HG03439 (cell line): ENCODE data around the gene C2orf92.
A peak's percentile ranks its signal among the peaks of the same experiment; 100 is the strongest.
"Not testable (repeated sequence)": the region's sequence is repeated elsewhere in the genome, so short reads cannot be mapped to it uniquely, and the experiment has no call there.

Experiments
- ATAC-seq: cut with Tn5 transposase; IDR thresholded peaks from one replicate; pipeline ENCODE4 v1.9.1; 2021; ENCODE audit warnings: mild to moderate bottlenecking, moderate library complexity; ENCODE audit not compliant: unreplicated experiment

The C2orf92 gene

GRCh38 chr2:97659256-97660043, 10.1 kb upstream of the C2orf92 start:
- no peak for ATAC-seq

DNA sequence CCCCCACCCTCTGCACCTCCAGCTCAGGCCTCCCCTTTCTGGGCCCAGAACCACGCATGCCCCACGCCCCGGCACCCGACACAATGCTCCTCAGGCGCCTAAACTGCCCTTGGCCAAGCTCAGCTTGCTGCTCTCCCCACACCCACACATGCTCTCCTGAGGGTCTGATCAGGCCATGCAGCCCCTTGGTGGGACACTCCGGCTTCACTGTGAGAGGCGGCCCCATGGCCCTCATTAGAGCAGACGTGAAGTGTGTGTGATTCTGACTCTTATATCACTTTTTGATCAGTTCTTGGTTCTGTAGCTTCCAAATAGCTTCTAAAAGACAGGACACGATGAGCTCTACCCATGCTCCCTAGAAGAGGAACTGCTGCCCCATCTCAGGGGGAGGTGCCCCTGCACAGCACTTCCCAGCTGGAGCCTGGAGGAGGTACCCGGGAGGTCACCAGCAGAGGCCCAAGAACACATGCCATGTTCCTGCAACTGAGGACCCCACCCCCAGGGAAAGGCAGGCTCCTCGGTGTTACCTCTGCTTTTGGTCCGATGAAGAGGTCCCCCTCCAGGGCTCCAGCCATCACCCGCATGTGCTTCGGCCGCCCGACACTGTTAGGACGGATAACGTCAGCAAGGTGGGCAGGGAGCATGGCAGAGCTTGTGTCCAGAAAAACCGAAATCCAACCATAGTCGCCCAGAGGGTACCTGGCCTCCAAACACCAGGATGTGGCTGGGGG, 9.3 kb upstream of the C2orf92 start:
- ATAC-seq = no peak

DNA sequence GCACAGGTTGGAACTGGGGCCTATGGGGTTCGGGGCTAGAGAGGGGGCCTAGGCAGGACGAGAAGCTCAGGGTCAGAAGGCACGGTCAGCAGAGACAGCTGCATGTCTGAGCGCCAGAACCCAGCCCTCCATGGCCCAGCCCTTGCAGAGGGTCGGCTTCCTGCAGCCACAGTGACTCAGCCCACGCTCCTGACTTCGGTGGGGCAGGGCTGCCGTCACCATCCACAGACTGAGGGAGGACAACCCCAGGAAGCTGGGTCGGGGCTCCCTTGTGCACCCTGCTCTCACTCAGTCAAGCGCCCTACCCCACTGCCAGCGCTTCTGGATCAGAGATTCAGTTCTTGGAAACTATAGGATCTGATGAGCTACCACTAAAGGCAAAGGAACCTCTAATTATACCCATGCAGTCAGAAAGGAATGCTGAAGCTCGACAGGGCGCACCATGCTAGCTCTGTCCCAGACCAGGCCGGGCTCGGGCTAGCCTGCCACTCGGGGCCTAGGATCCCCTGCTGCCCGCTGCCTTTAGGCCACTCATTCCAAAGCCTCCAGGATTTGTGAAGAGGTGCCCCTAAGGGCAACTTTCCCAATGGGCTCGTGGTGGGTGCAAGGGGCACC, 8.6 kb upstream of the C2orf92 start:
- no peak for ATAC-seq

DNA sequence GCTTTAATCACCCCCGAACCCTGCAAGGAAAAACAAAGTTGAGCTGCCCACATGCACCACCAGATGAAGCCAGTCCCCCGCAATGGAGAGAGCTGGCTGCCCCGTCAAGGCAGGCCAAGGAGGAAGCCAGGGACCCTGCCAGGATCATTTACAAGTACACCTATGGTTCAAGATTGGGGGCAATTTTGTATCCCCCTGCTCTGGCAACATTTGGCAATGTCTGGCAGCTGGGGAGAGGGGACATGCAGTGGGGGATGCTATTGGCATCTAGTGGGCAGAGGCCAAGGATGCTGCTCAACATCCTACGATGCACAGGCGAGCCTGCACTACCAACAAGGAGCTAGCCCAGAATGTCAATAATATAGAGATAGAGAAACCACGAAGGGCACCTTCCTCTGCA, 7.6 kb upstream of the C2orf92 start:
- ATAC-seq = no peak

DNA sequence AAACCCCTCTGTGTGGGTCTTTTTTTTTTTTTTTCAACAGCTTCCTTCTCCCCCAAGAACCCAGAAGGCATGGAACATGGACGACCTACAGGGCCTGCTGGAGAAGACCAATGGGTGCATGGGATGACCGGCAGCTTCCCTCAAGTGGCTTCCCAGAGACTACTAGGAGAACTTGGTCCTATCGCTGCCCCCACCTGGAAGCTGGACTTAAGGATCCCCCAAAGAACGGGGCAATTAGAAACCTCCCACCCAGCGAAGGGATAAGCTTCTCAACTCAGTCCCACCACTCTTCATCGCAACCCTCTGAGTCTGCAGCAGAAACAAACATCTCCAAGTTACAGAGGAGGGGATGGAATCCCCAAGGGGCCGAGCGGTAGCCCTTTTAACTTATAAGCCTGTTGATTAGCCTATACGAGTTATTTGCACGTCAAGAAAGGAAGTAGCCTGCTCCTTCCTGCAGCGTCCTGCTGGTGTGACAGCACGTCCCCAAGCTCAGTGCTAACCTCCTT, 7.1 kb upstream of the C2orf92 start:
- no peak for ATAC-seq

DNA sequence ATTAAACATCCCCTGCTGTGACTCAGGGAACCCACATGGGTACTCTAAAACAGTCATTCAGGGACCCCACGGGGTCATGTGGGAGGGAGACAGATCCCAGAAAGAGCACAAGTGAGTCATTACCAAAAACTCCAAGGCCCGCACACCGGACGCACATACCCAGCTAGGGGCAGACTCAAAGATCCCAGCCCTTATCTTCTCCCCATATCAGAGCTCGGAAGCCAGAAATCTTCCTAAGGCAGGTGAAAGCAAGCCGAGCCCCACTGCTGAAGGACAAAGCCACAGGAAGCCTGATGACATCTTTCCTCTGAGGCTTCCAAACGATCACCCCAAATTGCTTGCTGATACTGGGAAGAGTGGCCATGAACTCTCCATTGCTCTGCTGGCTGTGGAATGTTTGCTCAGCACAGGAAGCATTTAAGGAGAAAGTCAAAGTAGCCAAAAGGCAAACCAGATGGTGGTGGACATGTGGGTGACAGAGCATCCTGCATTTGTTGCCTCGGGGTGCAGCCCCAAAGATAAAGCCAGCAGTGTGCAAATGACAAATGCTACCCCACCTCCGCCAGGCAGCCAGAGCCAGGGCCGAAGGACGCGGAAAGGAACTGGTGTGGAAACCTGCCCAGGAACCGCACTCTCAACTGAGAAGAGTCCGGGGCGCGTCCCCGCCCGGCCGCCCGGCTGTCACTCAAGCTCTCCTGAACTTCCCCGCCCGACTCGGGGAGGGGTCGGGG, 6.5 kb upstream of the C2orf92 start:
- peak; percentile 35 for ATAC-seq

- no peak for ATAC-seq
Measured at GRCh38 chr2:97663626-97663961, 5.9 kb upstream of the C2orf92 start.

GRCh38 chr2:97663962-97664635, 5.4 kb upstream of the C2orf92 start, which contains the start of gene ACTR1B:
ACTR1B (minus strand) TSS chr2:97664044; CDS start chr2:97663890, 154 bp downstream.
- ATAC-seq = peak; percentile 82

GRCh38 chr2:97664636-97664970, 4.9 kb upstream of the C2orf92 start:
- ATAC-seq = no peak

DNA sequence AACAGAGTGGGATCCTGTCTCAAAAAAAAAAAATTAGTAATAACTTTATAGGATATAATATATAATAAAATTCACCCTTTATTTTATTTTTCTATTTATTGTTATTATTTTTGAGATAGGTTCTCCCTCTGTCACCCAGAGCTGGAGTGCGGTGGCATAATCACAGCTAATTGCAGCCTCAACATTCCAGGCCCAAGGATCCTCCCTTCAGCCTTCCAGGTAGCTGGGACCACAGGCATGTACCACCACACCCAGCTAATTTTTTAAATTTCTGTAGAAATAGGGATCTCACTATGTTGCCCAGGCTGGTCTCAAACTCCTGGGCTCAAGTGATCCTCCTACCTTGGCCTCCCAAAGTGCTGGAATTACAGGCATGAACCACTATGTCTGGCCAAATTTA, 958 bp downstream of the C2orf92 start:
- ATAC-seq = no peak

DNA sequence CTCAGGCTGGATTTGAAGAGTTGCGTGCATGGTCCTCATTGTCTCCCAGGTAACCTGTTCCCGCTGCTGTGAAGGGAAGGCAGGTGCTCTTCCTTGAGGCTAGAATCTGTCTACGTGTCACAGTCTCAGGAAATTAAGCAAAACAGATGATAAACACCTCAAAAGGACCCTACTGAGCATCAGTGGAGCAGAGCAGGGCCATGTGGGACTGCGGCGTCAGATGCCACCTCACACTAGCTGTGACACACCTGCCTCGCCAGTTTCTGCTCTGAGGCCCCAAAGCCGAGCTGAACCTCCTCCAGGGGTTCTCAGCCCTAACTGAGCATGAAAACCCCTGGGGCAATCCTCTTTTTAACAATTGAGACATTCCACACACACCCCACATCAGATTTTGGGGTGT, 2.0 kb downstream of the C2orf92 start:
- ATAC-seq = no peak

DNA sequence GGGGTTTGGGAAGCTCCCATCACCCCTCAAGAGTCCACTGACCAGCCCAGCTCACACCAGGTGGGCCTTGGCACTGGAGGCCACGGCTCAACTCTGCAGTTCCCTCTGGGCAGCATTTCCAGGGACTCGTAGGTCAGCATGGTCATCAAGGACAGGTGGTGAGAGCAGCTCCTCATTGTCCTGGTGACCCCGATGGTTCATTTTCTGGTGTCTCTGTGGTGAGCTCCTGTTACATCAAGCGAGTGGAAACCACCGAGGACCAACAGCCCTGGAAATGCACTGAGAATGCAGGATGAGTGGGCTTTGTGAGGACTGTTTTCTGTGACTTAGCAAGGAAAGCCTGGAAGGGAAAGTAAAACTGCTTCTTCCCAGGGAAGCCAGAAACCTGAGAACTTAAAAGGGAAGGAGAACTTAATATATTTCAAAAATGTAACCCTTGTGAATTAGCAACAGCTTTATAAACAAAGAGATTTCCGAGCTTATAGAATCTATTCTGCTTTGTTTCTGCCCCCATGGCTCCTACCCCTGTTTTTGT, 3.2 kb downstream of the C2orf92 start:
- ATAC-seq = not testable (repeated sequence)

DNA sequence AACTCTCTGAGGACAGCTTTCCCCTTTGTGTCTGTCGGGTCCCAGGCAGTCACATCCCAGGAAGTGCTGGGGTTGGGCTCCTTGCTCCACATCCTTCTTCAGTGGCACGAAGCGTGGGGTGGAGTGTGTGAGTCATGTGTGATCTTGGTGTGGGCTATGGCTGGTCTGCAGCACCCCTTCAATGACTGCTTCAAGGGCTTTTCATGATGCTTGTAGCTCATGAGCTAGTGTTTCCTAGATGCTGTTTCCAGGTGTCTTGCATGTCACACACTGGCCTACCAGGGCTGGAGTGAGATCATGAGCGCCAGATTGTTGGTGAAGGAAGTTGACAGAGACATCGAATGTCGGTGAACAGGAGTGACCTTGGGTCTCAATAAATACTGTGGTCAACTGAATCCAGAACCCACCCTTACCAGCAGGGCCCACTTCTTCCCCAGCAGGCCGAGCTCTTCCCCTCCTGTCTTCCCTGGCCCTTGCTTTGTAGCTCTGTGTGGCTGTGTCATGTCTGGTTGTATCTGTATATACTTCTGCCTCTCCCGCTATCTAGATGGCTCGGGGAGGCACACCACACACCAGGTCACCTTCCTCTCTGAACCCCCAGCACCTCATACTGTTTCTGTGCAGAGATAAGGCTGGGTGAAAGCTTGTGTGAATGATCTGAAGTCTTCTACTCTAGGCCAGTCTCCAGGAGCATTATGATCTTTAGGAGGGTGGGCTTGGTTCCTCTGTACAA, 3.8 kb downstream of the C2orf92 start:
- no peak for ATAC-seq

DNA sequence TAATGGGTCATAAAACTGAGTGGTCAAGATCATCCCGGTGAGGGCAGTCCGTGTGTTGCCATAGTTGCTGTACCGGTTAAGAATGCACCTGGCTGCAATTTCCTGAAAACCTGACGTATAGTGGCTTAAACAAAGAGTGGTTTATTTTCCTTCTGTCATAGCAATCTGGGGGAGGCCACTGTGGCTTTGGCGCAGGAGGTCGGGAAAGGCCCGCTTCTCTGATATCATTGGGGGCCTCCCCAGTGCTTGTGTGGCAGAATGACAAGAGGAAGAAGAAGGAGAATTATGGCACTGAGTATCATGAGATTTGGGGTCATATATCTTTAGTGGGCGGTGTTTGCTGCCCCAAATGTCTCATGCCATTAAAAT, 4.4 kb downstream of the C2orf92 start:
- no peak for ATAC-seq

DNA sequence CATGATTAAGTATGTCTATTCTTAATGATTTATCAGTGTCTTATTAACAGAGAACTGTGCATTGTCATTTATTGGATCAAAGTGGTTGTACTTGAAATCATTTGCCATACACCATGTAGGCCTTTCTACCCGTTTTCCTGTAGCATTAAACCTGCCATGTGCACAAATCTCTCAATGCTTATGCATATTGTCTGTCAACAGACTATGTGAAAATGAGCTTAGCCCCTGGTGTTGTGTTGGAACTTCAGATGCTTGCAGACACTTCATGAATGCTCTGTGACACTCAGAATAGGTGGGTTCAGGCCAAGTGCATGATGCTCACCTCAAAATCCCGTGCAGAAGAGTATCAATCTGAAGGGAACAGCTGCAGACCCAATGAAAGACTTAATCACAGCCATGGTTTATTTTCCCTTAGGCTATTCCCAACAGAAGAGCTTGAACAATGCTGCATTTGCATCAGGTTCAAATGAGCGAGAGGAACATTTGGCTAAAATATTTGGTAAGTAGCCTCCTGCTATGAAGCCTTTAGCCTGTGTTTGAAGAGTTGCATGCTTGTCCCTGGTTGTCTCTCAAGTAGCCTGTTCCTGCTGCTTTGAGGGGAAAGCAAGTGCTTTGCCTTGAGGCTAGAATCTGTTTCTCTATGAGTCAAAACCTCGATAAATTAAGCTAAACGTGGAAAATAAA, 6.1 kb downstream of the C2orf92 start:
- ATAC-seq = no peak

DNA sequence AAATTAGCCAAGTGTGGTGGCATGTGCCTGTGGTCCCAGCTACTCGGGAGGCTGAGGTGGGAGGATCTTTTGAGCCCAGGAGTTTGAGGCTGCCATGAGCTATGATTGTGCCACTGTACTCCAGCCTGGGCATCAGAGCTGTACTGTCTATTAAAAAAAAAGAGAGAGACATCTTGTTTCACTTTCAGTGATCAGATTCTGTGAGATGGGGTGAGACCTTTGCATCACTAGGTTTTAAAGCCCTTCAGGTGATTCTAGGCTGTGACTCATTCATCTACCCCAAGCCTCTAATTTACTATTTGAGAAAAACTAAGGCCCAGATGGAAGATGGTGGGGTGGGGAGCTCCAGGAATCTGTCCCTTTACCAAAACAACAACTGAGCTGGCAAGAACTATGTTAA, 7.1 kb downstream of the C2orf92 start:
- no peak for ATAC-seq

- no peak for ATAC-seq
Measured at GRCh38 chr2:97677480-97677879, 8.0 kb downstream of the C2orf92 start.

GRCh38 chr2:97678298-97678697, 8.8 kb downstream of the C2orf92 start:
- ATAC-seq = no peak

GRCh38 chr2:97687235-97687634, 17.7 kb downstream of the C2orf92 start:
- ATAC-seq = not testable (repeated sequence)
